TTC549 (cell line): ENCODE data around the gene QRFP.

Source experiments
- FAIRE-seq: peaks from 2 replicates; lab custom pipeline; 2012; peaks lifted over from hg19 to GRCh38; lab: Jason Lieb, UNC

The QRFP gene

DNA sequence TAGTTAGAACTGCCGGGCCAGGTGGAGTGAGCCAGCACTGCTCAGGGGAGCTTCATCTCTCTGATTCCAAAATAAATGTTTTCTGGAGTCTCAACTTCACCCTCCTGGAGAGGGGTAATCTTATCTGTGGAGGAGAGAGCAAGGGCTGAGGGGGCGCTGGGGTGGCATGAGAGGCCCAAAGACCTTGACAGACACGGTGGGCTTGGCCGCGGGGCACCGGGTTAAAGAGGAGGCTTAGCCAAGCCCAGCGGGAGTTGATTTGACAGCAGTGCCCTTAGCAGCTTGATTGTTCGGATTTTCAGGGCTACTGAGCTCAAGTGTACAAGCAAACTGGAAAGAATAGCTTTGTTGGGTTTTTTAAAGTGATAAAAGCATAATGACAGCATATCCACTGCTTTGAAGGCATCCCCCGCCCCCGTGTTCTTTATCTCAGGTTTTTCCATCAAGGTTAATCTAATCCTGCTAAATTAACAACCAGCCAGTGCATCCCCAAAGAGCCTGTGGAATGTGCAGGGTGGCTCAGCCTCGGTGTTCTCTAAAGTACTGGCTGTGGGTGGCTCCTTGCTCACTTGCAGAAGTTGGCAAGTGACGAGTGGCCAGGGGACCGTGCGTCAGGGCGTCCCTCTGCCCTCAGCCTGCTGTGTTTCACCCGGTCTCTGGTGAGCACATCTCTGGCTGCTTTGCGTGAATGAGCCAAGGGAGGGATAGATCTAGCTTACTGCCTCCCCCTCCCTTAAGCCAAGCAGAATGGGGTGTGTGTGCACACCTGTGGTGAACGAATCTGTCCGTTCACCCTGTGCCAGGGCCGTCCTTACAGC lies 5.5 kb downstream of the QRFP start:
- FAIRE-seq = no peak

DNA sequence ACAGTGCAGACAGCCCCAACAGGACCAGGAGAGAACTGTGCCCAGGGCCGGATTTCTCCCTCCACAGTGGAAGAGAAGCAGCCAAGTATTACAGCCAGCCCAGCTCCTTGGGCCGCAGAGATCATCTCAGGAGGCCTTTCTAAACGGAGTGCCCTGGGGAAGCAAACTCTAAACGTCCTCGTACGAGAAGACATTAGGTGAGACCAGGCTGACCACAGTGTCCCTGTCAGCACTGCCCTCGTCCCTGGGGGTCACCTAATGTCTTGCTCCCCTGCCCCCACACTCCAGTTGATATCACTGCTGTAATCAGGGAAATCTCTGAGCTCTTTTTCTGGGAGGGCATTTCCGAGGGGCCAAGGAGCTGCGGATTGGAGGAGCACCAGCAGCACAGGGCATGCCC lies 6.5 kb downstream of the QRFP start:
- no peak for FAIRE-seq

DNA sequence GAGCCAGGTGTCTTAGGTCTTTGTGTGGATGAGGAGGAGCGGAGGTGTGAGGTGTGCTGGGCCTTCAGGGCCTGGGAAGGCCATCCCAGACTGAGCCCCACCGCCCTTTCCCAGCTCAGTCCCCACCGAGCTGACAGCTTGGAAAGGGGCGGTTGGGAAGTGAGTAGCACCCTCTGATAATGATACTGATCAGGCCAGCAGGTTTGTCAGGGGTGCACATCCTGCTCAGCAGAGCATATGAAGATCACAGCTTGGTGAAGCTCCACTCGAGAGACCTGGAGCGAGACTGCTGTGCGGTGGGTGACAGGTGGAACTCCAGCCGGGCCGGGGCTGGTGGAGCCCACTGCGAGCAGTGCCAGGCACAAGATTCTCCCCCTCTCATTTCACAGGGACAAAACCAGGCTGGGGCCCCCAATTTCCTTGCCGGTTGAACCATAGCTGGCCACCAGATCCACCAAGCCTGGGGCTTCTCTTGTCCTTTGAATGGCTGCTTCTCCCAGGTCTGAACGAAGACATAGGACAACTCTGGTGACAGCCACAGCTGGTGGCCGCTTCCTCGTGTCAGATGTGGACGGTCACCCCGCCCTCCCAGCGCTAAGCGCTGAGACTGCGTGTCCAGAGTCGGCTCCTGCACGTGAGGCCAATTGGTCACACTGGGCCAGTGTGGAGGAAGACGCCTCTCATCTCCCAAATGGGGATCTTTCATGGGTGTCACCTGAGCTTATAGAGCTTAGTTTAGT lies 8.3 kb downstream of the QRFP start:
- FAIRE-seq = no peak

DNA sequence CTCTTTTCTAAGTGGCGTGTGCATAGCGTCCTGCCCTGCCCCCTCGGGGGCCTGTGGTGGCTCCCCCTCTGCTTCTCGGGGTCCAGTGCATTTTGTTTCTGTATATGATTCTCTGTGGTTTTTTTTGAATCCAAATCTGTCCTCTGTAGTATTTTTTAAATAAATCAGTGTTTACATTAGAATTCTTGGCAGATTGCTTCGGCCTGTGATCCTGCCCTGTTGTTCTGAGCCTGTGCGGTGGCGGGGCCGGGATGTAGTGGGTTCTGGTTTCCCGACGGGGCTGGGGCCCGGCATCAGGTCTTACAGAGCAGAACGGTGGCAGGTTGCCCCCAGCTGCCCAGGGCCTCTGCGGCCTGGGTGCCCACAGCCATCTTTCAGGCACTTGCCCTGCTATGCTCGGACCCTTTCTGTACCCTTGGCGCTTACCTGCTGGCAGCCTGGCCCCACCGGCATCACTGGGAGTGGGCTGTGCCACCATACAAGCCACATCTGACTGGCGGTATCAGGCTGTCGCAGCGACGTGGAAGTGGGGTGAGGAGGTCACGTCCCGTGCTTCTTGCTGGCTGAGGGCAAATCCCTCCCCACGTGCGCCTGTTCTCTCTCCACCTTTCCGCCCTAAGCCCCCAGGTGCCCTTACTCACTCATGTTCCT lies 9.0 kb downstream of the QRFP start:
- no peak for FAIRE-seq

DNA sequence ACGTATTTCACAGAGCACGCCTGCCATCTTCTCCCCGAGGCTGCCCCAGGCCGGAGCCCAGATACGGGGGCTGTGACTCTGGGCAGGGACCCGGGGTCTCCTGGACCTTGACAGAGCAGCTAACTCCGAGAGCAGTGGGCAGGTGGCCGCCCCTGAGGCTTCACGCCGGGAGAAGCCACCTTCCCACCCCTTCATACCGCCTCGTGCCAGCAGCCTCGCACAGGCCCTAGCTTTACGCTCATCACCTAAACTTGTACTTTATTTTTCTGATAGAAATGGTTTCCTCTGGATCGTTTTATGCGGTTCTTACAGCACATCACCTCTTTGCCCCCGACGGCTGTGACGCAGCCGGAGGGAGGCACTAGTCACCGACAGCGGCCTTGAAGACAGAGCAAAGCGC lies 9.6 kb downstream of the QRFP start:
- FAIRE-seq = no peak

DNA sequence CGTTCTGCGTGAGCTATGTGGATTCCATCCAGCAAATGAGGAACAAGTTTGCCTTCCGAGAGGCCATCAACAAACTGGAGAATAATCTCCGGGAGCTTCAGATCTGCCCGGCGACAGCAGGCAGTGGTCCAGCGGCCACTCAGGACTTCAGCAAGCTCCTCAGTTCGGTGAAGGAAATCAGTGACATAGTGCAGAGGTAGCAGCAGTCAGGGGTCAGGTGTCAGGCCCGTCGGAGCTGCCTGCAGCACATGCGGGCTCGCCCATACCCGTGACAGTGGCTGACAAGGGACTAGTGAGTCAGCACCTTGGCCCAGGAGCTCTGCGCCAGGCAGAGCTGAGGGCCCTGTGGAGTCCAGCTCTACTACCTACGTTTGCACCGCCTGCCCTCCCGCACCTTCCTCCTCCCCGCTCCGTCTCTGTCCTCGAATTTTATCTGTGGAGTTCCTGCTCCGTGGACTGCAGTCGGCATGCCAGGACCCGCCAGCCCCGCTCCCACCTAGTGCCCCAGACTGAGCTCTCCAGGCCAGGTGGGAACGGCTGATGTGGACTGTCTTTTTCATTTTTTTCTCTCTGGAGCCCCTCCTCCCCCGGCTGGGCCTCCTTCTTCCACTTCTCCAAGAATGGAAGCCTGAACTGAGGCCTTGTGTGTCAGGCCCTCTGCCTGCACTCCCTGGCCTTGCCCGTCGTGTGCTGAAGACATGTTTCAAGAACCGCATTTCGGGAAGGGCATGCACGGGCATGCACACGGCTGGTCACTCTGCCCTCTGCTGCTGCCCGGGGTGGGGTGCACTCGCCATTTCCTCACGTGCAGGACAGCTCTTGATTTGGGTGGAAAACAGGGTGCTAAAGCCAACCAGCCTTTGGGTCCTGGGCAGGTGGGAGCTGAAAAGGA lies 10.9 kb downstream of the QRFP start:
- no peak for FAIRE-seq

DNA sequence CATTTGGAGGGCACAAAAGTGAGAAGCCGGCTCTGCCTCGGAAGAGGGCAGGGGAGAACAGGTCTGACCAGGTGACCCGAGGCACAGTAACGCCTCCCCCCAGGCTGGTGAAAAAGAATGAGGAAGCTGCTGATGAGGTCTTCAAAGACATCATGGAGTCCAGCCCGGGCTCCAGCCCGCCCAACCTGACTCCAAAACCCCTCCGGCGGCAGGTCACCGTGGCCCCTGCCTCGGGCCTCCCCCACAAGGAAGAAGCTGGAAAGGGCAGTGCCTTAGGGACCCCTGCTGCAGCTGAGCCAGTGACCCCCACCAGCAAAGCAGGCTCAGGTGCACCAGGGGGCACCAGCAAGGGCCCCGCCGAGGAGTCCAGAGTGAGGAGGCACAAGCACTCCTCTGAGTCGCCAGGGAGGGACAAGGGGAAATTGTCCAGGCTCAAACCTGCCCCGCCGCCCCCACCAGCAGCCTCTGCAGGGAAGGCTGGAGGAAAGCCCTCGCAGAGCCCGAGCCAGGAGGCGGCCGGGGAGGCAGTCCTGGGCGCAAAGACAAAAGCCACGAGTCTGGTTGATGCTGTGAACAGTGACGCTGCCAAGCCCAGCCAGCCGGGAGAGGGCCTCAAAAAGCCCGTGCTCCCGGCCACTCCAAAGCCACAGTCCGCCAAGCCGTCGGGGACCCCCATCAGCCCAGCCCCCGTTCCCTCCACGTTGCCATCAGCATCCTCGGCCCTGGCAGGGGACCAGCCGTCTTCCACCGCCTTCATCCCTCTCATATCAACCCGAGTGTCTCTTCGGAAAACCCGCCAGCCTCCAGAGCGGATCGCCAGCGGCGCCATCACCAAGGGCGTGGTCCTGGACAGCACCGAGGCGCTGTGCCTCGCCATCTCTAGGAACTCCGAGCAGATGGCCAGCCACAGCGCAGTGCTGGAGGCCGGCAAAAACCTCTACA lies 11.8 kb downstream of the QRFP start:
- FAIRE-seq = no peak

DNA sequence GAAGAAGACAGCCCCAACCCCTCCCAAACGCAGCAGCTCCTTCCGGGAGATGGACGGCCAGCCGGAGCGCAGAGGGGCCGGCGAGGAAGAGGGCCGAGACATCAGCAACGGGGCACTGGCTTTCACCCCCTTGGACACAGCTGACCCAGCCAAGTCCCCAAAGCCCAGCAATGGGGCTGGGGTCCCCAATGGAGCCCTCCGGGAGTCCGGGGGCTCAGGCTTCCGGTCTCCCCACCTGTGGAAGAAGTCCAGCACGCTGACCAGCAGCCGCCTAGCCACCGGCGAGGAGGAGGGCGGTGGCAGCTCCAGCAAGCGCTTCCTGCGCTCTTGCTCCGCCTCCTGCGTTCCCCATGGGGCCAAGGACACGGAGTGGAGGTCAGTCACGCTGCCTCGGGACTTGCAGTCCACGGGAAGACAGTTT lies 12.5 kb downstream of the QRFP start:
- no peak for FAIRE-seq

DNA sequence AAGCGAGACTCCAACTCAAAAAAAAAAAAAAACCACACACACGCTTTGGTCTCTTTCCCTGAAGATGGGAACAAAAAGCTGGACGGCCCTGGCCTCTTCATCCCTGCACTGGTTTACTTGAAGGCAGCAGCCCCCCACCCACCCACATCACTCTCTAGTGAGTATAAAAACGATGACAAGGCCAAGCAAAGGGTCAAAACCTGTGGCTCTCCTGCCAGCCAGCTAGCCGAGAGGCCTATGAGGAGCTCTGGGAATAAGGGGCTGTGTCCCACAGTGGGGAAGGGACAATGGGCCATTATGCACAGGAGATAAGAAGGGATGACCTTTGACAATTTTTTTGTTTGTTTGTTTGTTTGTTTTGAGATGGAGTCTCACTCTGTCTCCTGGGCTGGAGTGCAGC lies 13.1 kb downstream of the QRFP start:
- FAIRE-seq = no peak

DNA sequence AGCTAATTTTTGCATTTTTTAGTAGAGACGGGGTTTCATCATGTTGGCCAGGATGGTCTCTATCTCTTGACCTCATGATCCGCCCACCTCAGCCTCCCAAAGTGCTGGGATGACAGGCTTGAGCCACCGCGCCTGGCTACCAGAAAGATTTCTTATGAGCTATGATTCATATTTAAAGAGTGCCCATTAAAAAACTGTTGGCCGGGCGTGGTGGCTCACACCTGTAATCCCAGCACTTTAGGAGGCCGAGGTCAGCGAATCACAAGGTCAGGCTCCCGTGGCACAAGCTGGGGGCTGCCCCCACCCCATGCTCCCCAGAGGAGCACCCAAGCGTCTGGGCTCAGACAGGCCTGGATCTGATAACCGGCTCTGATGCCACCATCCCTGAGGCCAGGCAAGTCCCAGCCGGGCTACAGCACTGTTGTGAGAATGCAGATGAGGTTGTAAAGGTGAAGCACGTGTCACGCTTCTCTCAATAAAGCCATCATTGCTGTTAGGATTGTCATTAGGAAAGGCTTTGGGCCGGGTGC lies 13.9 kb downstream of the QRFP start:
- no peak for FAIRE-seq

DNA sequence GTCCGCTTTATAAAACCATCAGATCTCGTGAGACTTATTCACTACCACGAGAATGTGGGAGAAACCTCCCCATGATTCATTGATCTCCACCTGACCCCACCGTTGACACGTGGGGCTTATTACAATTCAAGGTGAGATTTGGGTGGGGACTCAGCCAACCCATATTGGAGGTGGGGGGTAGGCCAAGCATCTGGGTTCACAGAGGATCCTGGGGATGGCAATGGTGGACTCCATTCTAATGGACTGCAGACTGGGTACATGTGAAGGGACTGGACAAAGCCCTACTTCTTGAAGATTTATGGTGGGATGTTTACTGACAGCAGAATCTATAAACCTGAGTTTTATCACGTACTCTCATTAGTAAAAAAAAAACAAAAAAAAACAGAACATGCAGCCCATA lies 15.1 kb downstream of the QRFP start:
- no peak for FAIRE-seq

DNA sequence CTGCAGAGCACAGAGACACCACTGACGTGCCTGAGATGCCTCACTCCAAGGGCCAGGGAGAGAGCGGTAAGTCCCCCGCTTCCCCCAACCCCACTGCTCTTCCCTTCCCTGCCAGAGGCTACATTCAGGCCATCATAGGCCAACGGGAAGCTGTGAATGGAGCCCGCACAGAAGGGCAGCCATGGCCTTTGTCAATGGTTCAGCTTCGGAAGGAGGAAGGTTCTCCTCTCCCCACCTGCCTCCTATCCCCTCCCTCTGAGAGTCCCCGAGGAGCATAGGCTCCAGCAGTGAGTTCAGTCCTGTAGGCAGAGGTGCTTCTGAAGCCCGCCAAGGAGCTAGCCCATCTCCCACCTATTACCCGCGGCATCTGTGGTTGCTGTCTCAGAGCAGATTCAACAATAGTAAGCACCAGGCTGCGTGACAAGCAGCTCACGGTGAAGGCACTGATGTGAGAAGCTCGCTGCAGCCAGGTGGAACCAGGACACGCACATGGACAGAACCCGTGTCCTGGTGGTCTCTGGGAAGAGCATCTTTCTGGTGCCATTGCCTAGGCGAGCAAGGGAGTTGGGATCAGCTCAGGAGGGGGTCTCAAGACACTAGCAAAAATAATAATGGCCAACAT lies 15.9 kb downstream of the QRFP start:
- no peak for FAIRE-seq

DNA sequence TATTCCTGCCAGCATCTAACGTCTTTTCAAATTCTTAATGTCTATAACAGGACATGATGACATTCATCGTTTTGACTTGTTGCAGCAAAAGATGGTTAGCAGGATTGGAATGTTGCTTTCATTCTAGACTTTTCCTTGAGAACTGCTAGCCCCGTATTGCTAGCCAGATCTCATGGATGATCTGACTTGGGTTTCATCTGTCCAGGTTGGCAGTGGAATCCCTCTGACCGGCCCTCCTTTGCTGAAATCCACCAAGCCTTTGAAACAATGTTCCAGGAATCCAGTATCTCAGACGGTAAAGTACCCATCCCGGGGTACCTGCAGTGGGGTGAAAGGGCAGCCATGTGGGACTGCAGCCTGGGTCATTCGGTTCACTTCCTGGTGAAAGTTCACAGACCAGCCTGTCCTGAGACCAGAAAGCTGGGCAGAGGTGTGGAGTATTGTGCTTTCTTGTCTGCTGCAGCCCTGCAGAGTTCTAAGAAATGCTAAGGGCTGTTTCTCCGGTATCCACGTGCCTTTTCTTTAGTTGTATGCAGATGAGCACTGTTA lies 16.7 kb downstream of the QRFP start:
- no peak for FAIRE-seq

DNA sequence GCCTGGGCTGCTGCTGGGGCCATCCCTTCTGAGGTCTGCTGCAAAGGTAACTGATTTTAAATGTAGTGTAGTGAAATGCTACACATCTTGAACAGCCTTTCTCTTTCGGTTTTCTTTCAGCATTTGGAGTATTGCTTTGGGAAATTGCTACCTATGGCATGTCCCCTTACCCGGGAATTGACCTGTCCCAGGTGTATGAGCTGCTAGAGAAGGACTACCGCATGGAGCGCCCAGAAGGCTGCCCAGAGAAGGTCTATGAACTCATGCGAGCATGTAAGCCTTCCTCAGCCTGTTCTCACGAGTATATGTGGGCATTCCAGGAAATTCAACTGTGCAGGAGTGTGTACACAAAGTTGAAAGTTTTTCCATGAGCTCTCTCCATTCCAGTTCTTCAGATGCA lies 18.3 kb downstream of the QRFP start:
- FAIRE-seq = no peak

DNA sequence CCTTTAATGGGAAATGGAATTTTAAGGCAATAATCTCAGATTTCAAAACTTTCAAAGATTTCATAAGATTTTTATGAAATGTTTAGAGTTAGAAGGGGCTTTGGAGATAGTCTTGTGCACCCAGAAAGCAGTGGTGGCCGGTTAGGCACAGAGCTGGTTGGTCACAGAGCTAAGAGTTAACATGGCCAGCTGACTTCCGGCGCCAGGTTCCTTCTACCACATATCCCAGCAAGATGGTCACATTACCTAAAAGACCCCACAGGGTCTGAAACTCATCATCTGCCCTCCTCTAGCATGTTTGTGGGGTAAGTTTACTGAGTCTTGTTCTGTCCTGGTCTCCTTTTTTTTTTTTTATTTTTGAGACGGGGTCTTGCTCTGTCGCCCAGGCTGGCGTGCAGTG lies 19.3 kb downstream of the QRFP start:
- no peak for FAIRE-seq

DNA sequence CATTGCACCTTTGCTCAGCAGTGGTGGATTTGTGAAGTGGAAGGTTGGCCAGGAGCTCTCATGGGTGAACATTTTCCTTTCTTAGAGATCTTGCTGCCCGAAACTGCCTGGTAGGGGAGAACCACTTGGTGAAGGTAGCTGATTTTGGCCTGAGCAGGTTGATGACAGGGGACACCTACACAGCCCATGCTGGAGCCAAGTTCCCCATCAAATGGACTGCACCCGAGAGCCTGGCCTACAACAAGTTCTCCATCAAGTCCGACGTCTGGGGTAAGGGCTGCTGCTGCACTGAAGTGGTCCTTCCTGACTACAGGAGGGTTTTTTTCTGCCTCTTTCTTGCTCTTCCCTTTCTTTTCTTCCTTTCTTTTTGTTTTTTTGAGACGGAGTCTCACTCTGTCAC lies 21.8 kb downstream of the QRFP start:
- no peak for FAIRE-seq

DNA sequence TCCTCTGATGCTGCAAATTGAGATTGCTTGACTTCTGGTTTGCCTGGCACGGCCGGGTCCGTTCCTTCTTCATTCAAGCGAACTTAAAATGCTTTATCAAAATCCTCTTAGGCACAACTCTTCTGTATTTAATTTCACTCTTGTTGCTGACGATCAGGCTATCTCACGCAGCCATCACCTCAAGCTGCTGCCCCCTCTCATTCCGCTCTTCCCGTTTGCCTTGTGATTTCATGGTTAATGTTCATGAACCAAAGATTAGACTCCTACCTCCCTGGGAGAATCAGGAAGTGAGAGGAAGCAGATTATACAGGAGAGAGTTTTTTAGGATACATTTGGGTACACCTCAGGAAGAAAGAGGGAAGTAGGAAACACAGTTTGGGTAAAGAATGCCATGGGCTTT lies 22.6 kb downstream of the QRFP start:
- FAIRE-seq = no peak

DNA sequence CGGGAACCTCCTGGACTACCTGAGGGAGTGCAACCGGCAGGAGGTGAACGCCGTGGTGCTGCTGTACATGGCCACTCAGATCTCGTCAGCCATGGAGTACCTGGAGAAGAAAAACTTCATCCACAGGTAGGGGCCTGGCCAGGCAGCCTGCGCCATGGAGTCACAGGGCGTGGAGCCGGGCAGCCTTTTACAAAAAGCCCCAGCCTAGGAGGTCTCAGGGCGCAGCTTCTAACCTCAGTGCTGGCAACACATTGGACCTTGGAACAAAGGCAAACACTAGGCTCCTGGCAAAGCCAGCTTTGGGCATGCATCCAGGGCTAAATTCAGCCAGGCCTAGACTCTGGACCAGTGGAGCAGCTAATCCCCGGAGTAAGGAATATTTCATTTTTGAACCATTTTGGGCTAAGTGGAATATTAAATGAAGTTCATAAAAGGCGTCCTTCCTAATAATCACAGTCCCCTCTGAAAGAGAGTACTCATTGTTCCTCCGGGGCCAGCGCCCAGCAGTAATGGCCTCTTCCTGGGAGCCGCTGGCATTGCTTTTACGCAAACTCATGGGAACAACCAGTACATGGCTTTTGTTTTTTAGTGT lies 23.6 kb downstream of the QRFP start:
- FAIRE-seq = no peak

DNA sequence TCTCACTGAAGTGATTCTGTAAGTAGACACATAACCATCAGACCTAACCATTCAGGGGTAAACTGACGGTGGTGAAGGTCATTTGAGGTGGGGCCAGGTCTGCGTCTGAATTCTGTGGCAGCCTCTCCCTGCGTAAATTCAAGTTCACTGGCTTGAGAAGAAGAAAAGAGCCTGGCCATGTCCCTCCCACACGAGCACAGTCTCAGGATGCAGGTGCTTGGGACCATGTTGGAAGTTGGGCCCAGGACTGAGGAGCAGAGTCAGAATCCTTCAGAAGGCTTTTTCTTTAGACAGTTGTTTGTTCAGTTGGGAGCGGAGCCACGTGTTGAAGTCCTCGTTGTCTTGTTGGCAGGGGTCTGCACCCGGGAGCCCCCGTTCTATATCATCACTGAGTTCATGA lies 24.1 kb downstream of the QRFP start:
- no peak for FAIRE-seq

DNA sequence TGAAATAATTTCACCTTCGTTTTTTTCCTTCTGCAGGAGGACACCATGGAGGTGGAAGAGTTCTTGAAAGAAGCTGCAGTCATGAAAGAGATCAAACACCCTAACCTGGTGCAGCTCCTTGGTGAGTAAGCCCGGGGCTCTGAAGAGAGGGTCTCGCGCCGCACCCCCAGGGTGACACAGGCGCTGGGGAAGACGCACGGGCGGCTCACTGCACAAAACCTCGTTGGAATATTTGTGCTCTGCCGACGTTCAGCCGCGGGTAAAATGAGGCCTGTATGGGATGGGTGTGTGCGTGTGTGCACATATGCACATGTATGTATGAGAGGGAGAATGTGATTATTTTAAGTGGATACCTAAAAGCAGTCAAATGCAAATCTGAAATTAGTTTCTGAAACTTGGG lies 24.5 kb downstream of the QRFP start:
- no peak for FAIRE-seq
